NCI-H1436 (cell line): ENCODE measurements around the gene EME2.

Experiments used
- DNase-seq: peaks from one replicate; lab custom pipeline; 2025; lab: John Stamatoyannopoulos, UW

Gene EME2

DNA sequence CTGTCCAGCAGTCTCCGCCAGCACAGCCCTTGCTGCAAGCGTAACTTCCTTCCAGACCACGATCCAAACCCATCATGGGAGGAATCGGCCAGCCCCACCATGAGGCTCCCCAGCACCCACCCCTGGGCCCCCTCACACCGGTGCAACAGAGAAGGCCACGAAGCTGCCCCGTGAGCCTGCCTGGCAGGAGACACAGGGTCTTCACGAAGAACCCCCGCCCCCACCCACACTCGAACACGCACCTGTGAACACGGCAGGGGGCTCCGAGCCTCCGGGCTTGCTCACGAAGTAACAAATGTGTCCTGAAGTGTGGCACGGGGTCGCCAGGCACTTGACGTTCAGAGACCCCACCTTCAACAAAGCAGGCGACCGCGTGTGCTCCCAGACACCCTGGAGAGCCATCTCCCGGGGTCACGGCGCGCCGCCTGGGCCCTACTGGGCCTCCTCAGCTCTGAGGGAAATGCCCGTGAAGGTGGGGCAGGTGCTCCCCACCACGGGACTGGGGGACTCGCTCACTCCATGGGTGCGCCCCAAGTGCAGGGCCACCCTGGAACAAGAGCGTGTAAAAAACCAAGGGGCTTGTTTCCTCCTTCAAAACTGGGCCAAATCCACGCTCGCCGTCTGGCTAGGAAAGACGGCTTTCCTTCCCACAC lies 46.4 kb downstream of the EME2 start:
- no peak for DNase-seq

DNA sequence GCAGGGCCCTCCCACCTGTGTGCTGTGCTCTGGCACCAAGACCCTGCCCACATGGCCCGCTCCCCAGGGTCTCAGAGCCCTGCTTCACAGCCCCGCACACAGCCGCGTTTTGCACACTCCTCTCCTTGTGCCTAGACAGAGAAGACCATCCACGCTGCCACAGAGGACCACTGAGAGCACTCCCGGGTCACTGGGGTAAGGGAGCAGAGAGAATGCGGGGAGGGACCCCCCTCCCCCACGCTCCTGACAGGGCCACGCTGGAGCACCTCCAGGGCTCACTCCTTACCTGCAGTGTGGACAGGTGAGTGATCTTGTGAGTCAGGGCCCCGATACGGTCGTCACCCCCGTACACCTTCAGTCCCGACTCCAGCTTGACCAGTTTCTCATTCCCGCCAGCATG lies 47.0 kb downstream of the EME2 start:
- no peak for DNase-seq

DNA sequence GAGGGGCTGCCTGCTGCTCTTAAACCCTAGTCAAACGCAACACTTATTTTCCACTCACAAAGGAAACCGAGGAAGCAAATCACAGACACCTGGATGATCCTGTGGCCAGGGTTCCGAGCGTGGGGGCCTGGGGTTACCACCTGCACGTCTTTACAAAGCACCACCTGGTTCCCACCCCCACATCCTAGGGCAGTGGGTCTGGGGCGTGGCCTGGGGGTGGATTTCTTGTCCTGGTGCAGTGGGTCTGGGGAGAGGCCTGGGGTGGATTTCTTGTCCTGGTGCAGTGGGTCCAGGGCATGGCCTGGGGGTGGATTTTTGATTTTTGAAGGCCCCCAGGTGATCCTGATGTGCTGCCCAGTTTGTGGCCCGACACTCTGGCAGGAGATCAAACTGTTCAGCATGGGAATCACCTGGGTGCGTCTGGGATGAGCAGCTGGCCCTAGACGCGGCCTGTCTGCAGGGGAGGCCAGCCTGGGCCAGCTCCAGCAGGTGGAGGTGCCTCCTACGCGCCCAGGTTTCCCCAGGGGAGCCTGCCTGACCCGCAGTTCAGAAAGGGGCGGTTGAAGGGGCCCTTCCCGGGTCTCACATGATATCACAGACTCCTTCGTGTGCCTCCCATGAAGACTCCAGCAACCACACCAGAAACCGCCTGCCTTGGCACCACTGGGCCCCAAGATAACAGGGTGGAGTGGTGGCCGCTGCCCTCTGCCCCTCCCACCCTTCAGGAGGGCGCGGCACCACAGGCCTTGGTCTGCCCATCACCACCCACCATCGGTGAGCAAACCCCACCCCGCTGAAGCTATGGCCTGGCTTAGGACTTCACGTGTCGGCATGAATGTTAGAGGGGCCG lies 47.7 kb downstream of the EME2 start:
- DNase-seq: no peak

DNA sequence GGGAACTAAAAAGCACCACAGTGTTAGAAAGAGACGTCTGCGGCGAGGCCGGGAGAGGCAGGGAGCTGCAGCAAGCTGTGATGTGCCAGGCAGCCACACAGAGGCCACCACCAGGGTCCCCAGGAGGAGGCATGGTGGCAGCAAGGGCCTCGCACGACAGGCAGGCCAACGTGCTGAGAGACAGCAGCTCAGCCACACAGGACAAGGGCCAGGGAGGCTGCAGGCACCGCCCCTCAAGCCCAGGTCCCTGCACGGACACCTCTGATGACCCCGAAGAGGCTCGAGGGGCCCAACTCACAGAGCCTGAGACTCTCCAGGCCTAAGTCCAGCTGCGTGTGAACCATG lies 48.3 kb downstream of the EME2 start:
- no peak for DNase-seq

DNA sequence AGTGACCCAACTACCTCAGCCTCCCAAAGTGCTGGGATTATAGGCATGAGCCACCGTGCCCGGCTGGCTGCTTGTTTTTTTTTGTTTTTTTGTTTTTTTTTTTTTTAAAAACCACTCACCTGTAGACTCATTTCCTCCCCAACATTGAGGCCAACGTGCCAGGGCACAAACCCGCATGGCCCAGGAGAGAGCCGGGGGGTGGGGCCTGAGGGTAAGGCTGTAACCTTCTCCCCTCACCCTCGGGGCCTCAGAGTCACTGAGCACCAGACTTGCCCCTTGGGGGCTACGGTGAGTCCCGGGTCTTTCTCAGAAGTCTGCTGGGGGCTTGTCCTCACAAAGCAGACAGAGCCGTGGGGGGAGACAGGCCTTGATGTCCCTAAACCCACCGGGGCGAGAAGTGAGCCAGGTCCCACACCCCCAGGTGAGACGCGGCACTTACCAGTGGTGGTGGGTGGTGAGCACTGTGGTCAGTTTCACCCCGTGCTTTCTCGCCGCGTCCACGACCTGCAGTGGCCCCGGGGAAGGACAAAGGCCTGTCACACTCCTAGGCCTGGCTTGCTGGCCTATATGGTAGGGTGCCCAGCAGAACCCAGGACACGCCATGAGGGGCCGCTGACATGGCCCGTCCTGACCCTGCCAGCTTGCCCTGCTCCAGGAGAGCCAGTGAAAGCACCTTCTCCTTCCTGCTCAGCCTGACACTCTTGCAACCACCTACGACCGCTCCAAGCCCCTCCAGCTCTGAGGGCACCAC lies 49.4 kb downstream of the EME2 start:
- no peak for DNase-seq

DNA sequence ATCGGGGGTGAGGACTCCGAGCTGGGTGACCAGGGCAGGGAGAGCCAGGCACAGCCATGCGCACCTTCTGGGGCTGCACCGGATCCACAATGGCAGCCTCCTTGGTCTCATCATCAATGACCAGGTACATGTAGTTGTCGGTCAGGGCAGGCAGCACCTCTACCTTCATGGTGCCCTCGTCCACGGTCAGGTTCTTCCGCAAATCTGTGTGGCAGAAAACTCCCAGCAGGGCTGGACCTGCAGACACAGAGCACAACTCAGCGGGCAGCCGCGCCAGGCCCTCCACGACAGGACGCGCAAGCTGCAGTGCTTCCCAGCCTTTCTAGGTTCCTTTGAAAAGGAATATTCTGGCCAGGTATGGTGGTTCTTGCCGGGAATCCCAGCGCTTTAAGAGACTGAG lies 50.2 kb downstream of the EME2 start:
- no peak for DNase-seq

DNA sequence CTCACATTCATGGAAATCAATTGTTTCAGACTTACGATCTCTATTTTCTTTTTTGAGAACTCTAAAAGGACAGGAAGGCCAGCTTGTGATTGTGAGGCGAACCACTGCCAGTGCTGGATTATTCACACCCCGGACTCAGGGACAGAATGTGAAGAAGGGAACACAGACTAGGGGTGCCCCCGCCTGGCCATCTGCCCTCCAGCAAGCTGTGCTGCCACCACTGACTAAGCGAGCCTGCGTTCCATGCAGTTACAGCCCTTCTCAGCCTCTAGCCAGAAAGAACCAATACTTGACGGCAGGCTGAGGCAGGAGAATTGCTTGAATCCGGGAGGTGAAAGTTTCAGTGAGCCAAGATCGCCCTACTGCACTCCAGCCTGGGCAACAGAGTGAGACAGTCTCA lies 51.2 kb downstream of the EME2 start:
- DNase-seq: no peak

DNA sequence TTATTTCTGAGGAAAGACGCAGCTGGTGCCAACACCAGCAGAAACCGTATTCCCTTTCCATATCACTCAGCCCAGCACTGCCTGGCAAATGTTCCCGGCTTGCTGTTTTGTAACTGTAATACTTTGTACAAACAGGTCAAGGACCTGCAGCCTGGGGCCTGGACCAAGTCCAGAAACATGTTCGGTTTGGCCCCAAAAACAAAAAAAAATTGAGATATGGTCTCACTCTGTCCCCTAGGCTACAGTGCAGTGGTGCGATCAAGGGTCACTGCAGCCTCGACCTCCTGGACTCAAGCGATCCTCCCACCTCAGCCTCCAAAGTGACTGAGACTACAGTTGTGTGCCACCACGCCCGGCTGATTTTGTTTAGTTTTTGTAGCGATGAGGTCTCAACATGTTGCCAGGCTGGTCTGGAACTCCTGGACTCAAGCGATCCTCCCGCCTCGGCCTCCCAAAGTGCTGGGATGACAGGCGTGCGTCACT lies 52.8 kb downstream of the EME2 start:
- no peak for DNase-seq
